NT2/D1 (cell line): ENCODE measurements around the gene COX6A1.
A peak's percentile ranks its signal among the peaks of the same experiment; 100 is the strongest.

Experiments
- DNase-seq: peaks from one replicate; pipeline ENCODE4 v3.0.0-alpha.2; 2011; ENCODE audit warnings: low read depth, low spot score
- H3K27me3 ChIP-seq: 2 replicates; pipeline ENCODE4 v1.6.0; 2011; ENCODE audit warnings: mild to moderate bottlenecking; ENCODE audit not compliant: insufficient read length, insufficient read depth
- H3K36me3 ChIP-seq: 2 replicates; pipeline ENCODE4 v1.6.1; 2011; ENCODE audit warnings: mild to moderate bottlenecking, low read length, mixed read lengths; ENCODE audit not compliant: insufficient read depth, insufficient read length
- H3K4me1 ChIP-seq: 2 replicates; pipeline ENCODE4 v1.5.1; 2011; ENCODE audit not compliant: insufficient read depth, insufficient read length
- H3K4me3 ChIP-seq: 2 replicates; pipeline ENCODE4 v1.5.1; 2011; ENCODE audit warnings: low read depth; ENCODE audit not compliant: insufficient read length
- H3K9ac ChIP-seq: 2 replicates; pipeline ENCODE4 v1.6.0; 2011; ENCODE audit warnings: low read depth; ENCODE audit not compliant: insufficient read length
- H3K9me3 ChIP-seq: 2 replicates; pipeline ENCODE4 v1.5.1; 2011; ENCODE audit warnings: mild to moderate bottlenecking, low read length; ENCODE audit not compliant: insufficient read depth
- SUZ12 ChIP-seq: IDR thresholded peaks from 2 replicates; pipeline ENCODE4 v1.6.1; 2011; ENCODE audit not compliant: insufficient read length, insufficient read depth; ENCODE audit errors: extremely low read depth
- YY1 ChIP-seq: IDR thresholded peaks from 2 replicates; pipeline ENCODE4 v1.6.1; 2011; ENCODE audit not compliant: insufficient read length, insufficient read depth
- ZNF274 ChIP-seq: IDR thresholded peaks from 2 replicates; pipeline ENCODE4 v1.6.1; 2011; ENCODE audit warnings: mild to moderate bottlenecking, low read depth, low read length

The COX6A1 gene

DNA sequence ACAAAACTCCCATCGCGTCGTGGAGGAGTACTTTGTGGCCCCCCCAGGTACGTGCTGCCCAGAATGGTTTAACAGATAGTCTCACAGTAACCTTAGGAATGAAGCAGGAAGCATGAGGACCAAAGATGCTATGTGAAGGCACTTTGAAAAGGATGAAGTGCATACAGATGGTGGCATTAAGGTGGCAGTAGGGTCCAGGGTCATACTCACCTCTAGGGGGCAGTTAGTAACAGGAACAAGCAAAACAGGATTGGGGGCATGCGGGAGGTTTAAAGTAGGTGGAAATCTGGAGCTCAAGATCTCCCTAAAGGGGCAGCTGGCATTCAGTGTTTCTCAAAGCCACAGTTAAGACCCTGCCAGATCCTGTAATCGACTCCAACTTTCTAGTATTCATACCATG lies 19.2 kb downstream of the COX6A1 start:
- Histone ChIP-seq H3K9me3 (no peaks in the 10 kb centered on the region), H3K36me3 (peaks cover 91% of the 10 kb centered on the region)
- no peak for DNase-seq

DNA sequence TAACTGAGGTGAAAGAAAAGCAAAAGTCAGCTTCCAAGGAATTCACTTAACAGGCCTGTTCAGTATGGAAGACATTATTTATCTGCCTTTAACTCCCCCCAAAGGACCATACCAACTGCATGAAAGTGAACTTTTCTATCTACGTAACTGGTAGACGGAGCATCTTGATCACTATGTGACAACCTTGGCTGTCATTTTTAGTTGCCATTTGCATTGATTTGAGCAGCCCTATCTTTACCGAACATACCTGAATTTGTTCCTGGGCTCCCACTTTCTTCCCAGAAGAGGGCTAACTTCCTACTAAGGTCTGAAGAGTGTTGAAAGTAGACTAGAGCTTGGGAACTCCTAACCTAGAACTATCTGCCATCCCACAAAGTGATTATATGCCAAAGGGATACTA lies 22.2 kb downstream of the COX6A1 start:
- H3K9me3 ChIP-seq = no peaks in the 10 kb centered on the region
- no peaks in the 10 kb centered on the region for H3K27me3 ChIP-seq
- no peak overlapping the region for H3K4me3 ChIP-seq
- no peak overlapping the region for H3K9ac ChIP-seq
- peaks cover 92% of the 10 kb centered on the region for H3K36me3 ChIP-seq
- DNase-seq = no peak
- TF ChIP-seq ZNF274 (no peak), YY1 (no peak), SUZ12 (no peak)
- no peaks in the 10 kb centered on the region for H3K4me1 ChIP-seq

More for the DNA sequence above, 19.2 kb downstream of the COX6A1 start:
- no peaks in the 10 kb centered on the region for H3K4me1 ChIP-seq
- no peak overlapping the region for H3K9ac ChIP-seq
- no peak for TF ChIP-seq ZNF274
- no peak for TF ChIP-seq SUZ12
- no peak for TF ChIP-seq YY1
- H3K4me3 ChIP-seq = no peak overlapping the region
- H3K27me3 ChIP-seq = no peaks in the 10 kb centered on the region

DNA sequence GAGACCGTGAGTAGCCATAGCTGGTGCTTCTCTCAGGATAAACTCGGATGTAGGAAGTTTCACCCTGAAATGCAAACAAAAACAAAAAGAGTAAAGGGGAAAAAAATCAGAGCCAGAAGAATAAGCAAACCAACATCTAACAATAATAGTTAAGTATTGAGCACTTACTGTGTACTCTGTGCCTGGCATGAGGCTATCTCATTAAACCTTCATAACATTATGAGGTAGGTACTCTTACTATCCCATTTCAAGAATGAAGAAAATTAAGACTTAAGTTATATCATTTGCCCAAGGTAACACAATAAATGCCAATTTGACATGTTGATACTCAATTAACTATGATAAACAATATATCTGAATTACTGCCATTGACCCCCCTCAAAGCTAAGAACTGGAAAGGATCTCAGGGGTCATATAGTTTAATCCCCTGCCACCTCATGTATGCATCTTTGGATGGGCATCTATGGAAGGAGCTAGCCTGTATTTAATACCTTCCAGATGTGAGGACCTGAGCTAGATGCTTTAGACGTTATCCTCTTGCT lies 24.3 kb downstream of the COX6A1 start:
- TF ChIP-seq SUZ12 = no peak
- TF ChIP-seq YY1 = no peak
- no peak for TF ChIP-seq ZNF274
- Histone ChIP-seq H3K36me3 (peaks cover 94% of the 10 kb centered on the region), H3K9ac (no peak overlapping the region), H3K27me3 (no peaks in the 10 kb centered on the region), H3K9me3 (no peaks in the 10 kb centered on the region), H3K4me1 (peaks cover 4% of the 10 kb centered on the region), H3K4me3 (no peak overlapping the region)
- no peak for DNase-seq

DNA sequence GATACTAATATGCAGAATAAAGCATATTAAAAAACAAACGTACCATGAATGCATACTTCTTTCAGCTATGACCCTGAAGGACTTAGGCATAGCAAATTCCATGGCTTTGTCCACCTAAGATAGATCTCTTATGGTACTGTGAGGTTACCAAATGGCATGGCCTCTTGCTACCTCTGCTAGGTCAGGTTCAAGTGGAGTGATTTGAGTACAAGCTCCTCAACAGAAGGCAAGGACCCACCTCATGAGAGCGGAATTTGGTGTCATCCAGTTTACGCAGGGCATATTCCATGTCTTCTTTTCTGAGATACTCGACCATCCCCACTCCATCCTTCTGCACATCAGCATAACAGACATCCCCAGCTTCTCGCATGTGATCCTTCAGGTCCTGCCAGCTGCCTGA lies 25.8 kb downstream of the COX6A1 start:
- H3K9me3 ChIP-seq = no peaks in the 10 kb centered on the region
- no peak for TF ChIP-seq ZNF274
- H3K36me3 ChIP-seq = peaks cover 92% of the 10 kb centered on the region
- no peak for DNase-seq
- H3K4me3 ChIP-seq = no peak overlapping the region
- H3K4me1 ChIP-seq = peaks cover 5% of the 10 kb centered on the region
- no peaks in the 10 kb centered on the region for H3K27me3 ChIP-seq
- H3K9ac ChIP-seq = no peak overlapping the region

DNA sequence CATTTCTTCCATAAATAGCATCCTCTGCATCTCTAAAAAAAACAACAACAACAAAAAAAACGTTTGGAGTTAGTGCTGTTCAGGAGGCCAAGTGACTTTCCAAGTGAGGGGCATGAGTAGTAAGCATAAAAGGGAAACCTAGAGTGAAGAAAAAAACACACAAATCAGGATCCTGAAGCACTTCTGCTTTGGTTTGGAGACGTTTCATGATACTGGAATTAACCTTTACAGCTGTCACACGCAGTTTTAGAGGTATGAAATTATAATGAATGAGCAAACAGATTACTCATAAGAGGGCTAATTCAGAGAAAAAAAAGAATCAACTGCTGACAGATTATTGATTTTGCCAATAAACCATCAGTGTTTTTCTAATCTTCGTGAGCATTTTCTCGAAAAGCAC lies 27.8 kb downstream of the COX6A1 start:
- peaks cover 5% of the 10 kb centered on the region for H3K4me1 ChIP-seq
- H3K36me3 ChIP-seq = peaks cover 75% of the 10 kb centered on the region
- DNase-seq = no peak
- H3K4me3 ChIP-seq = no peak overlapping the region
- H3K27me3 ChIP-seq = no peaks in the 10 kb centered on the region
- TF ChIP-seq YY1 = no peak
- no peak for TF ChIP-seq ZNF274
- TF ChIP-seq SUZ12 = no peak
- no peak overlapping the region for H3K9ac ChIP-seq
- H3K9me3 ChIP-seq = no peaks in the 10 kb centered on the region

DNA sequence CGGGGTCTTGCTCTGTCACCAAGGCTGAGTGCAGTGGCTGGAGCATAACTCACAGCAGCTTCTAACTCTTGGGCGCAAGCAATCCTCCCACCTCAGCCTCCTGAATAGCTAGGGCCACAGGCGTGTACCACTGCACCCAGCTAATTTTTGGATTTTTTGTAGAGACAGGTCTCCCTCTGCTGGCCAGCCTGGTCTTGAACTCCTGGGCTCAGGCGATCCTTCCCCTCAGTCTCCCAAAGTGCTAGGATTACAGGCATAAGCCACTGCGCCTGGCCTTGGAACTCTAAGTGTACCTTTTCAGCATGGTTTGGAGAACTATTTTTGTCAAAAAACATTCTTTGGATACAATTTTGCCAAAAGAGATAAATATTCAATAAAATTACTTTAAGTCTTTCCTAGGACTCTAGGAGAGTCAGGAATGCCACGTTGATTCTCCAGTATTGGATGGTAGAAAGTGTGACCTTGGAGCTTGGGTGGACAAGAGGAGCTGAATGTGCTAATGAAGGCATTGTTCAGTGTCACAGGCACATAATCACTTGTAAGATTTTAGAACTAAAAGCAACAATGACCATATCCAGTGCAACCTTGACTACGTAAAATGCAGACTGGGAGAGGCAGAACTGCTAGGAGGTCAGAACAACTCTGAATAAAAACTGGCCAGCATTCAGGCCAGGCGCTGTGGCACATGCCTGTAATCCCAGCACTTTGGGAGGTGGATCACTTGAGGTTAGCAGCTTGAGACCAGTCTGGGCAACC lies 28.8 kb downstream of the COX6A1 start:
- Histone ChIP-seq H3K4me3 (no peak overlapping the region), H3K9me3 (no peaks in the 10 kb centered on the region), H3K4me1 (peaks cover 5% of the 10 kb centered on the region), H3K9ac (peak overlapping the region; percentile 3), H3K36me3 (peaks cover 66% of the 10 kb centered on the region), H3K27me3 (no peaks in the 10 kb centered on the region)
- DNase-seq = no peak
- TF ChIP-seq ZNF274 (no peak), YY1 (no peak), SUZ12 (no peak)

DNA sequence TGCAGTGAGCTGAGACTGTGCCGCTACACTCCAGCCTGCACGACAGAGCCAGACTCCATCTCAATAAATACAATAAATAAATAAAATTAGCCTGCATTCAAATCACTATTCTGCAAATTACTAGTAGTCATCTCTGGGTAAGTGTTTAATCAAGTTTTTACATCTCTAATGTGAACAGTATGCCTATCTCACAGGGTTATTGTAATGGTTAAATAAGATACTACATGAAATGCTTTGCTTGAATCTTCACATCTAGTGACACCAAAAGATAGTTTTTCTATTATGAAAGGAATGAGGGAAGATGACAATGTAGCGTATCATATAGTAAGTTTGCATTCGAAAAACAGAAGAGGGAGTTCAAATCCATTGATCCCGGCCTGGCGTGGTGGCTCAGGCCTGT lies 29.5 kb downstream of the COX6A1 start:
- no peak for TF ChIP-seq SUZ12
- no peak for TF ChIP-seq YY1
- TF ChIP-seq ZNF274 = no peak
- H3K27me3 ChIP-seq = no peaks in the 10 kb centered on the region
- H3K9ac ChIP-seq = peak overlapping the region; percentile 100
- no peaks in the 10 kb centered on the region for H3K9me3 ChIP-seq
- H3K36me3 ChIP-seq = peaks cover 59% of the 10 kb centered on the region
- H3K4me3 ChIP-seq = no peak overlapping the region
- DNase-seq = no peak
- peaks cover 5% of the 10 kb centered on the region for H3K4me1 ChIP-seq
